Panc1 (cell line): ENCODE measurements around the gene NPHP4. TPM values are rescaled to one million over a fixed set of nuclear protein-coding genes. Genes with fewer than 3 reads are reported as not detected.

Experiments used
- ATAC-seq: fragments of 200-7000 bp; cut with Tn5 transposase; 2 replicates; pipeline ENCODE4 v1.9.1; 2020; ENCODE audit warnings: mild to moderate bottlenecking, moderate library complexity
- BruUV-seq: library from RNA; stranded (reverse); fragments of 400-500 nt; replicated peaks from 2 replicates; lab custom pipeline; 2021; lab: Mats Ljungman, UMichigan
- CTCF ChIA-PET: fragments of 300-600 bp; sonication (Branson Sonifier 250); formaldehyde crosslinking; loops from one replicate; lab custom pipeline; 2022; ENCODE audit warnings: antibody characterized with exemption; lab: Charles Lee
- POLR2A ChIA-PET: fragments of 300-600 bp; sonication (Branson Sonifier 250); formaldehyde crosslinking; loops from one replicate; lab custom pipeline; 2022; ENCODE audit warnings: antibody characterized with exemption; lab: Charles Lee
- DNase-seq: peaks from one replicate; pipeline ENCODE4 v3.0.0-alpha.2; 2010; ENCODE audit warnings: low read depth, low spot score
- H3K27ac ChIP-seq: 2 replicates; pipeline ENCODE4 v1.5.1; 2011; ENCODE audit warnings: mild to moderate bottlenecking, low read length, inconsistent platforms
- H3K27me3 ChIP-seq: fragments of 200-500 bp; sonication (Bioruptor generic); 2 replicates; pipeline ENCODE4 v1.6.0; 2014; ENCODE audit warnings: low read length, inconsistent platforms; ENCODE audit not compliant: control insufficient read depth, insufficient read depth
- H3K36me3 ChIP-seq: fragments of 200-500 bp; sonication (Bioruptor generic); 2 replicates; pipeline ENCODE4 v1.5.1; 2014; ENCODE audit warnings: inconsistent platforms, mild to moderate bottlenecking, low read length, moderate library complexity; ENCODE audit not compliant: control insufficient read depth, insufficient read depth
- H3K4me1 ChIP-seq: 2 replicates; pipeline ENCODE4 v1.5.1; 2011; ENCODE audit warnings: inconsistent platforms, mild to moderate bottlenecking, low read length, moderate library complexity; ENCODE audit not compliant: control insufficient read depth, insufficient read depth
- H3K4me3 ChIP-seq, 2 experiments: 2 replicates each; pipeline ENCODE4 v1.5.1; 2011 to 2012; ENCODE audit warnings: low read depth in 2 of 2, low read length in 2 of 2, mild to moderate bottlenecking in 2 of 2, inconsistent platforms in 1 of 2, moderate library complexity in 1 of 2
- H3K9me3 ChIP-seq: fragments of 200-500 bp; sonication (Bioruptor generic); 2 replicates; pipeline ENCODE4 v1.5.1; 2014; ENCODE audit warnings: low read depth, mild to moderate bottlenecking, inconsistent platforms, low read length, moderate library complexity; ENCODE audit not compliant: control insufficient read depth, insufficient read depth
- CTCF ChIP-seq: fragments of 450-650 bp; IDR thresholded peaks from 2 replicates; pipeline ENCODE4 v1.5.1; 2017; ENCODE audit warnings: mild to moderate bottlenecking
- POLR2AphosphoS5 ChIP-seq: IDR thresholded peaks from 2 replicates; pipeline ENCODE4 v1.6.1; 2012; ENCODE audit warnings: mild to moderate bottlenecking, low read depth, low read length, moderate library complexity
- REST ChIP-seq, 2 experiments: IDR thresholded peaks; 2 replicates each; pipeline ENCODE4 v1.6.1; 2011 to 2012; ENCODE audit warnings: low read depth in 2 of 2, control low read depth in 1 of 2, low read length in 1 of 2, mild to moderate bottlenecking in 1 of 2, moderate library complexity in 1 of 2; ENCODE audit not compliant: insufficient read depth in 1 of 2
- SIN3A ChIP-seq: IDR thresholded peaks from 2 replicates; pipeline ENCODE4 v1.6.1; 2012; ENCODE audit warnings: low read depth, mild to moderate bottlenecking, low read length, moderate library complexity, borderline replicate concordance; ENCODE audit not compliant: insufficient read depth
- TCF7L2 ChIP-seq: IDR thresholded peaks from 2 replicates; pipeline ENCODE4 v1.6.1; 2011; ENCODE audit warnings: mild to moderate bottlenecking, low read depth, low read length, inconsistent platforms
- in situ Hi-C: cut with HindIII; loops from 2 replicates; pipeline ENCODE4 v1.10.0; 2016; ENCODE audit warnings: low sequenced_read_pairs, low pct_unique_long_range_greater_than_20kb
- intact Hi-C: fragments of 100-400 bp; cut with micrococcal nuclease; formaldehyde crosslinking; loops from one replicate; pipeline ENCODE4 v1.10.0; 2022; ENCODE audit not compliant: unreplicated experiment
- total RNA-seq: library from RNA; stranded (reverse); gene quantifications from one replicate; pipeline ENCODE4 v1.2.1, GENCODE V29; 2021; ENCODE audit not compliant: unreplicated experiment

NPHP4 gene
- total RNA-seq, 1 experiment from 2014 or later, result 20.1 TPM

- ChIA-PET CTCF (no interaction called here), POLR2A (no interaction called here)
- DNase-seq (no peak), ATAC-seq (no peak)
- no peaks in the 10 kb centered on the region for H3K4me1 ChIP-seq
- no peak overlapping the region for H3K4me3 ChIP-seq
- intact Hi-C loops, result no loop called here
- H3K27ac ChIP-seq, result no peak overlapping the region
- no peaks in the 10 kb centered on the region; the same call in 1 of the 2 replicates for H3K27me3 ChIP-seq
- in situ Hi-C loops, result no loop called here
- no peaks in the 10 kb centered on the region for H3K9me3 ChIP-seq
- TF ChIP-seq SIN3A (no peak), POLR2AphosphoS5 (no peak), REST (IDR thresholded peaks at IDR 0.05; ENCODE audit: insufficient read depth in 1 of 2, low read depth in 2 of 2, low read length in 1 of 2) (no peak), CTCF (no peak), TCF7L2 (no peak)
- BruUV-seq, result no TSS peak
- no peaks in the 10 kb centered on the region for H3K36me3 ChIP-seq
Measured at GRCh38 chr1:5840551-5841001, 151.6 kb downstream of the NPHP4 start.

- ChIA-PET POLR2A (no interaction called here), CTCF (no interaction called here)
- Histone ChIP-seq H3K4me3 (no peak overlapping the region), H3K36me3 (no peaks in the 10 kb centered on the region), H3K9me3 (no peaks in the 10 kb centered on the region), H3K27me3 (no peaks in the 10 kb centered on the region; the same call in 1 of the 2 replicates), H3K27ac (no peak overlapping the region), H3K4me1 (no peaks in the 10 kb centered on the region)
- in situ Hi-C loops (no loop called here), intact Hi-C loops (no loop called here)
- DNase-seq, result no peak
- BruUV-seq, result no TSS peak
- ATAC-seq, result no peak
- no peak for TF ChIP-seq REST (IDR thresholded peaks at IDR 0.05; ENCODE audit: insufficient read depth in 1 of 2, low read depth in 2 of 2, low read length in 1 of 2)
- no peak for TF ChIP-seq TCF7L2
- no peak for TF ChIP-seq CTCF
- TF ChIP-seq POLR2AphosphoS5, result no peak
- TF ChIP-seq SIN3A, result no peak
Measured at GRCh38 chr1:5839881-5840550, 152.2 kb downstream of the NPHP4 start.
